Fibroblast of lung (primary cell): Measurements from ENCODE around the gene IFT52.

Experiments used
- EZH2 ChIP-seq: IDR thresholded peaks from 2 replicates; pipeline ENCODE4 v1.5.1; 2012; ENCODE audit warnings: low read length, control low read depth, mild to moderate bottlenecking; ENCODE audit errors: missing control alignments
- TF ChIP-seq, protein P1 (sequence below), 2 donors: IDR thresholded peaks in 1 of 2; conservative IDR thresholded peaks in 1 of 2; 1 replicate in 1 of 2; 2 replicates in 1 of 2; pipeline ENCODE4 v1.5.1; 2011 to 2012; ENCODE audit warnings: low read length in 2 of 2, control low read depth in 1 of 2, inconsistent platforms in 1 of 2, low read depth in 1 of 2, mild to moderate bottlenecking in 1 of 2

- TF ChIP-seq, protein P1, sequence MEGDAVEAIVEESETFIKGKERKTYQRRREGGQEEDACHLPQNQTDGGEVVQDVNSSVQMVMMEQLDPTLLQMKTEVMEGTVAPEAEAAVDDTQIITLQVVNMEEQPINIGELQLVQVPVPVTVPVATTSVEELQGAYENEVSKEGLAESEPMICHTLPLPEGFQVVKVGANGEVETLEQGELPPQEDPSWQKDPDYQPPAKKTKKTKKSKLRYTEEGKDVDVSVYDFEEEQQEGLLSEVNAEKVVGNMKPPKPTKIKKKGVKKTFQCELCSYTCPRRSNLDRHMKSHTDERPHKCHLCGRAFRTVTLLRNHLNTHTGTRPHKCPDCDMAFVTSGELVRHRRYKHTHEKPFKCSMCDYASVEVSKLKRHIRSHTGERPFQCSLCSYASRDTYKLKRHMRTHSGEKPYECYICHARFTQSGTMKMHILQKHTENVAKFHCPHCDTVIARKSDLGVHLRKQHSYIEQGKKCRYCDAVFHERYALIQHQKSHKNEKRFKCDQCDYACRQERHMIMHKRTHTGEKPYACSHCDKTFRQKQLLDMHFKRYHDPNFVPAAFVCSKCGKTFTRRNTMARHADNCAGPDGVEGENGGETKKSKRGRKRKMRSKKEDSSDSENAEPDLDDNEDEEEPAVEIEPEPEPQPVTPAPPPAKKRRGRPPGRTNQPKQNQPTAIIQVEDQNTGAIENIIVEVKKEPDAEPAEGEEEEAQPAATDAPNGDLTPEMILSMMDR (conservative IDR thresholded peaks at IDR 0.05 in 1 of 2, IDR thresholded peaks at IDR 0.05 in 1 of 2; ENCODE audit: low read depth in 1 of 2, low read length in 2 of 2) = no peak
- no peak for TF ChIP-seq EZH2
Observed at GRCh38 chr20:43570496-43570895, 20.2 kb upstream of the IFT52 start.
